HuH-7.5 (cell line): ENCODE measurements around the gene SLC48A1.

Experiments
- DNase-seq: peaks from one replicate; pipeline ENCODE4 v3.0.0; 2011; ENCODE audit warnings: low spot score

SLC48A1 gene

GRCh38 chr12:47757840-47758583 lies 15.0 kb upstream of the SLC48A1 start:
- DNase-seq = no peak

GRCh38 chr12:47758584-47758833 lies 14.5 kb upstream of the SLC48A1 start:
- DNase-seq = no peak

- DNase-seq = peak; percentile 94
Observed at GRCh38 chr12:47758834-47759690, 14.0 kb upstream of the SLC48A1 start, which contains the start of gene RAPGEF3. Gene RAPGEF3, minus strand, starts transcription at chr12:47758880. Its CDS starts 324 bp downstream, at chr12:47758556.

GRCh38 chr12:47762850-47763465 lies 10.1 kb upstream of the SLC48A1 start:
- DNase-seq = no peak

GRCh38 chr12:47763481-47764346 lies 9.3 kb upstream of the SLC48A1 start:
- no peak for DNase-seq

GRCh38 chr12:47766502-47767215 lies 6.4 kb upstream of the SLC48A1 start:
- DNase-seq = no peak

- DNase-seq = no peak
Observed at GRCh38 chr12:47767216-47767724, 5.8 kb upstream of the SLC48A1 start.

GRCh38 chr12:47768323-47768811 lies 4.7 kb upstream of the SLC48A1 start:
- peak; percentile 72 for DNase-seq

GRCh38 chr12:47769234-47770085 lies 3.6 kb upstream of the SLC48A1 start:
- DNase-seq = no peak

GRCh38 chr12:47770086-47770726 lies 2.8 kb upstream of the SLC48A1 start:
- DNase-seq = peak; percentile 69

GRCh38 chr12:47771304-47771703 lies 1.7 kb upstream of the SLC48A1 start:
- no peak for DNase-seq

GRCh38 chr12:47772094-47772660 lies 861 bp upstream of the SLC48A1 start:
- DNase-seq = no peak

- no peak for DNase-seq
Observed at GRCh38 chr12:47772738-47773061, 338 bp upstream of the SLC48A1 start.

GRCh38 chr12:47773858-47774580 lies 981 bp downstream of the SLC48A1 start:
- DNase-seq = peak; percentile 71

- DNase-seq = no peak
Observed at GRCh38 chr12:47774663-47775062, 1.6 kb downstream of the SLC48A1 start.

GRCh38 chr12:47775100-47775911 lies 2.3 kb downstream of the SLC48A1 start:
- DNase-seq = no peak

- no peak for DNase-seq
Observed at GRCh38 chr12:47776471-47777143, 3.6 kb downstream of the SLC48A1 start.
